Left colon (tissue), 2 donors: ENCODE results near the gene EHF. TPM values are rescaled to one million over a fixed set of nuclear protein-coding genes. Genes with fewer than 3 reads are reported as not detected.
"Not testable (repeated sequence)": the region's sequence is repeated elsewhere in the genome, so short reads cannot be mapped to it uniquely, and the experiment has no call there.

Source experiments
- ATAC-seq: fragments of 200-7000 bp; cut with Tn5 transposase; one replicate; pipeline ENCODE4 v1.9.1; 2020; ENCODE audit warnings: mild to moderate bottlenecking, moderate library complexity
- DNase-seq, 2 donors: peaks; one replicate each; pipeline ENCODE4 v3.0.0-alpha.2; 2020
- intact Hi-C, 2 donors: fragments of 100-400 bp; cut with DNase I in 1 of 2; cut with micrococcal nuclease in 1 of 2; formaldehyde crosslinking; loops; one replicate each; pipeline versions ENCODE4 v1.11.2 to v1.14.0; 2022; cut with DNase I, micrococcal nuclease
- long read RNA-seq: library from polyadenylated mRNA; unstranded; transcript quantifications from one replicate; pipeline ENCODE4 v2.0.0, GENCODE V29; 2021
- total RNA-seq, 2 donors: library from RNA; stranded (reverse); fragmentation: NEBNext Ultra II Directional; extraction: Animal tissue kit (Norgen Biotek cat#: 25700); gene quantifications; one replicate each; pipeline ENCODE4 v1.2.1, GENCODE V29; 2021
- donor health status: DM: no; HTN: no; CAD: no.
- donor health status: DM: yes; HTN: yes; CAD: no.

The EHF gene
- total RNA-seq, result 100 to 1,000 TPM; 226 to 394 TPM
- long read RNA-seq, transcript EHF-201 (9 exons, 3,150 nt), result major isoform, 27 of 151 reads
- long read RNA-seq, partial matches to known transcripts, result 60 of 151 reads
- long read RNA-seq, other reads (novel, unspliced or antisense), result 60 of 151 reads

GRCh38 chr11:34620820-34621792 is at the start of gene EHF:
Gene EHF, plus strand, starts transcription at chr11:34621093. Its CDS starts 21,538 bp downstream, at chr11:34642631.
- DNase-seq, result peak; percentile 66 to 69
- intact Hi-C loops, result no loop called here
- ATAC-seq, result peak; percentile 71

GRCh38 chr11:34573537-34573936 is 47.4 kb upstream of the EHF start:
- no peak for ATAC-seq
- no peak for DNase-seq
- intact Hi-C loops, result no loop called here

- intact Hi-C loops, result no loop called here
- DNase-seq (no peak), ATAC-seq (no peak)
These were observed 45.6 kb upstream of the EHF start for GRCh38 chr11:34575261-34575660.

- ATAC-seq, result no peak
- no peak for DNase-seq
- intact Hi-C loops, result no loop called here
These were observed 45.2 kb upstream of the EHF start for GRCh38 chr11:34575671-34576070.

GRCh38 chr11:34576331-34576730 is 44.6 kb upstream of the EHF start:
- DNase-seq, result no peak
- intact Hi-C loops, result no loop called here
- ATAC-seq, result no peak

- intact Hi-C loops, result loop anchor here in 1 of 2 donors (10.0 kb wide), 1 partner anchor 821 kb away; no protein-coding TSS in a partner anchor
- ATAC-seq, result peak; percentile 53
- DNase-seq, result no peak
These were observed 37.1 kb upstream of the EHF start for GRCh38 chr11:34583818-34584217.

GRCh38 chr11:34585304-34585734 is 35.6 kb upstream of the EHF start:
- DNase-seq (no peak), ATAC-seq (peak; percentile 68)
- intact Hi-C loops, result loop anchor here in 1 of 2 donors (5.0 to 10.0 kb wide), 2 partner anchors 307 to 819 kb away; no protein-coding TSS in a partner anchor

GRCh38 chr11:34585735-34586487 is 35.0 kb upstream of the EHF start:
- DNase-seq (no peak), ATAC-seq (peak; percentile 61)
- intact Hi-C loops, result loop anchor here in 1 of 2 donors (5.0 to 10.0 kb wide), 2 partner anchors 306 to 819 kb away; no protein-coding TSS in a partner anchor

- peak; percentile 7 for ATAC-seq
- no peak for DNase-seq
- intact Hi-C loops, result loop anchor here in 1 of 2 donors (5.0 to 10.0 kb wide), 2 partner anchors 306 to 818 kb away; no protein-coding TSS in a partner anchor
These were observed 34.2 kb upstream of the EHF start for GRCh38 chr11:34586488-34587281.

GRCh38 chr11:34587282-34587677 is 33.6 kb upstream of the EHF start:
- no peak for ATAC-seq
- DNase-seq, result no peak
- intact Hi-C loops, result loop anchor here in 1 of 2 donors (5.0 to 10.0 kb wide), 2 partner anchors 305 to 818 kb away; no protein-coding TSS in a partner anchor

- DNase-seq (no peak), ATAC-seq (peak; percentile 39)
- intact Hi-C loops, result loop anchor here in 1 of 2 donors (5.0 to 10.0 kb wide), 2 partner anchors 304 to 817 kb away; no protein-coding TSS in a partner anchor
These were observed 32.9 kb upstream of the EHF start for GRCh38 chr11:34588023-34588422.

- DNase-seq (no peak), ATAC-seq (no peak)
- intact Hi-C loops, result loop anchor here in 1 of 2 donors (5.0 to 10.0 kb wide), 2 partner anchors 304 to 816 kb away; no protein-coding TSS in a partner anchor
These were observed 32.2 kb upstream of the EHF start for GRCh38 chr11:34588701-34589100.

GRCh38 chr11:34589177-34589576 is 31.7 kb upstream of the EHF start:
- not testable (repeated sequence) for DNase-seq, ATAC-seq
- intact Hi-C loops, result loop anchor here in 1 of 2 donors (5.0 to 10.0 kb wide), 2 partner anchors 303 to 816 kb away; no protein-coding TSS in a partner anchor

- intact Hi-C loops, result no loop called here
- no peak for ATAC-seq
- DNase-seq, result no peak
These were observed 27.8 kb upstream of the EHF start for GRCh38 chr11:34593085-34593484.

- intact Hi-C loops, result no loop called here
- no peak for ATAC-seq
- no peak for DNase-seq
These were observed 26.3 kb upstream of the EHF start for GRCh38 chr11:34594603-34595002.

GRCh38 chr11:34595391-34595790 is 25.5 kb upstream of the EHF start:
- no peak for DNase-seq
- intact Hi-C loops, result no loop called here
- ATAC-seq, result no peak

GRCh38 chr11:34595960-34596644 is 24.8 kb upstream of the EHF start:
- no peak for ATAC-seq
- intact Hi-C loops, result no loop called here
- DNase-seq, result no peak
